Fibroblast of mammary gland (primary cell): ENCODE results near the gene CDADC1.

Experiments
- DNase-seq: peaks from one replicate; pipeline ENCODE4 v3.0.0-alpha.2; 2010; ENCODE audit warnings: low read depth
- H3K4me3 ChIP-seq: 2 replicates; pipeline ENCODE4 v1.5.1; 2011; ENCODE audit warnings: low read depth, mild to moderate bottlenecking, low read length, moderate library complexity; ENCODE audit not compliant: control insufficient read depth
- CTCF ChIP-seq: conservative IDR thresholded peaks from 2 replicates; pipeline ENCODE4 v1.5.1; 2011; ENCODE audit warnings: low read depth, low read length, inconsistent platforms; ENCODE audit not compliant: control insufficient read depth, insufficient read depth

CDADC1 gene

GRCh38 chr13:49329831-49330545, 82.3 kb downstream of the CDADC1 start:
- DNase-seq = no peak
- H3K4me3 ChIP-seq = no peak overlapping the region
- TF ChIP-seq CTCF = no peak

GRCh38 chr13:49330546-49330864, 82.8 kb downstream of the CDADC1 start:
- TF ChIP-seq CTCF = no peak
- no peak for DNase-seq
- H3K4me3 ChIP-seq = no peak overlapping the region

GRCh38 chr13:49336655-49337054, 88.9 kb downstream of the CDADC1 start:
- no peak overlapping the region for H3K4me3 ChIP-seq
- TF ChIP-seq CTCF = no peak
- DNase-seq = no peak

- no peak for TF ChIP-seq CTCF
- DNase-seq = no peak
- no peak overlapping the region for H3K4me3 ChIP-seq
Observed at GRCh38 chr13:49340161-49340560, 92.4 kb downstream of the CDADC1 start.

GRCh38 chr13:49341517-49341916, 93.8 kb downstream of the CDADC1 start:
- no peak for DNase-seq
- no peak for TF ChIP-seq CTCF
- no peak overlapping the region for H3K4me3 ChIP-seq

GRCh38 chr13:49341941-49342340, 94.2 kb downstream of the CDADC1 start:
- H3K4me3 ChIP-seq = no peak overlapping the region
- TF ChIP-seq CTCF = no peak
- no peak for DNase-seq

GRCh38 chr13:49342454-49342853, 94.7 kb downstream of the CDADC1 start:
- TF ChIP-seq CTCF = no peak
- DNase-seq = no peak
- H3K4me3 ChIP-seq = no peak overlapping the region
